Measurements from ENCODE around the gene KLHDC3.

GRCh38 chr6:43009124-43009523 lies 4.9 kb upstream of the KLHDC3 start:
- TF ChIP-seq CTCF (IDR thresholded peaks at IDR 0.05) (peak; percentile 57), ZFX (IDR thresholded peaks at IDR 0.05; ENCODE audit: borderline replicate concordance) (no peak)
